ENCODE results near the gene EYS. TPM values are rescaled to one million over a fixed set of nuclear protein-coding genes. Genes with fewer than 3 reads are reported as not detected.

Gene EYS
- total RNA-seq, 1 experiment from 2014 or later: not detected

GRCh38 chr6:64516393-64516792 is 1190.6 kb downstream of the EYS start:
- Histone ChIP-seq H3K79me2 (ENCODE audit: insufficient read depth, low read length) (no peaks in the 10 kb centered on the region), H3K27me3 (ENCODE audit: insufficient read depth, low read length) (no peaks in the 10 kb centered on the region), H3K9me3 (ENCODE audit: control insufficient read depth in 1 of 2, insufficient read depth in 1 of 2, low read depth in 1 of 2, low read length in 2 of 2) (peaks cover 11 to 22% of the 10 kb centered on the region in 2 experiments; a peak in 2 of 4 replicates), H3K27ac (ENCODE audit: low read depth, low read length) (no peak overlapping the region), H2AFZ (ENCODE audit: low read depth, low read length, poor library complexity, severe bottlenecking) (no peak overlapping the region), H3K4me3 (replicated peaks in 1 of 2; ENCODE audit: low read depth in 1 of 2, low read length in 2 of 2) (no peak overlapping the region), H3K4me1 (ENCODE audit: control insufficient read depth in 1 of 2, insufficient read depth in 2 of 2, low read length in 2 of 2) (no peaks in the 10 kb centered on the region), H4K20me1 (ENCODE audit: insufficient read depth) (no peaks in the 10 kb centered on the region), H3K9ac (ENCODE audit: low read length) (no peak overlapping the region), H3K36me3 (ENCODE audit: control insufficient read depth in 1 of 2, insufficient read depth in 2 of 2, low read length in 2 of 2) (no peaks in the 10 kb centered on the region), H3K9me2 (ENCODE audit: insufficient read depth) (no peaks in the 10 kb centered on the region), H3K4me2 (ENCODE audit: low read length) (no peak overlapping the region)
- ChIA-PET CTCF (no interaction called here), POLR2A (no interaction called here), RAD21 (ENCODE audit: low non-redundant PET in 1 of 2, low total read pairs in 2 of 2, uncharacterized antibody in 2 of 2, unreplicated experiment in 2 of 2) (no interaction called here)
- TF ChIP-seq POLR2A (IDR thresholded peaks at IDR 0.05; ENCODE audit: borderline replicate concordance, extremely low read depth, insufficient read depth, insufficient read length) (no peak), EZH2 (IDR thresholded peaks at IDR 0.05) (no peak)
- DNase-seq (ENCODE audit: low read depth, low spot score): no peak
- intact Hi-C loops (cut with micrococcal nuclease): no loop called here
- no TSS peak for BruUV-seq (replicated peaks)
- ATAC-seq: no peak

GRCh38 chr6:64507661-64508060 is 1199.4 kb downstream of the EYS start:
- TF ChIP-seq EZH2 (IDR thresholded peaks at IDR 0.05) (no peak), SRF (IDR thresholded peaks at IDR 0.05; ENCODE audit: low read depth) (no peak), SIN3A (IDR thresholded peaks at IDR 0.05; ENCODE audit: low read depth) (no peak), ATF3 (IDR thresholded peaks at IDR 0.05) (no peak), TCF7L2 (IDR thresholded peaks at IDR 0.05; ENCODE audit: borderline replicate concordance, extremely low read depth, insufficient read depth, insufficient read length) (no peak), POLR2AphosphoS5 (IDR thresholded peaks at IDR 0.05; ENCODE audit: low read depth, low read length) (no peak), YY1 (IDR thresholded peaks at IDR 0.05; ENCODE audit: extremely low read depth, insufficient replicate concordance, low read depth, low read length) (no peak), EGR1 (IDR thresholded peaks at IDR 0.05; ENCODE audit: low read depth) (no peak), ZFX (IDR thresholded peaks at IDR 0.05) (no peak), CEBPB (IDR thresholded peaks at IDR 0.05; ENCODE audit: low read depth) (no peak), ZNF274 (IDR thresholded peaks at IDR 0.05; ENCODE audit: low read depth, low read length) (no peak), ELF1 (IDR thresholded peaks at IDR 0.05; ENCODE audit: borderline replicate concordance, low read depth) (no peak)
- TF ChIP-seq, protein P1, sequence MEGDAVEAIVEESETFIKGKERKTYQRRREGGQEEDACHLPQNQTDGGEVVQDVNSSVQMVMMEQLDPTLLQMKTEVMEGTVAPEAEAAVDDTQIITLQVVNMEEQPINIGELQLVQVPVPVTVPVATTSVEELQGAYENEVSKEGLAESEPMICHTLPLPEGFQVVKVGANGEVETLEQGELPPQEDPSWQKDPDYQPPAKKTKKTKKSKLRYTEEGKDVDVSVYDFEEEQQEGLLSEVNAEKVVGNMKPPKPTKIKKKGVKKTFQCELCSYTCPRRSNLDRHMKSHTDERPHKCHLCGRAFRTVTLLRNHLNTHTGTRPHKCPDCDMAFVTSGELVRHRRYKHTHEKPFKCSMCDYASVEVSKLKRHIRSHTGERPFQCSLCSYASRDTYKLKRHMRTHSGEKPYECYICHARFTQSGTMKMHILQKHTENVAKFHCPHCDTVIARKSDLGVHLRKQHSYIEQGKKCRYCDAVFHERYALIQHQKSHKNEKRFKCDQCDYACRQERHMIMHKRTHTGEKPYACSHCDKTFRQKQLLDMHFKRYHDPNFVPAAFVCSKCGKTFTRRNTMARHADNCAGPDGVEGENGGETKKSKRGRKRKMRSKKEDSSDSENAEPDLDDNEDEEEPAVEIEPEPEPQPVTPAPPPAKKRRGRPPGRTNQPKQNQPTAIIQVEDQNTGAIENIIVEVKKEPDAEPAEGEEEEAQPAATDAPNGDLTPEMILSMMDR (IDR thresholded peaks at IDR 0.05 in 2 of 3, conservative IDR thresholded peaks at IDR 0.05 in 1 of 3; ENCODE audit: borderline replicate concordance in 1 of 3, insufficient read depth in 1 of 3, low read depth in 2 of 3, low read length in 2 of 3): no peak
- TF ChIP-seq, protein P2, sequence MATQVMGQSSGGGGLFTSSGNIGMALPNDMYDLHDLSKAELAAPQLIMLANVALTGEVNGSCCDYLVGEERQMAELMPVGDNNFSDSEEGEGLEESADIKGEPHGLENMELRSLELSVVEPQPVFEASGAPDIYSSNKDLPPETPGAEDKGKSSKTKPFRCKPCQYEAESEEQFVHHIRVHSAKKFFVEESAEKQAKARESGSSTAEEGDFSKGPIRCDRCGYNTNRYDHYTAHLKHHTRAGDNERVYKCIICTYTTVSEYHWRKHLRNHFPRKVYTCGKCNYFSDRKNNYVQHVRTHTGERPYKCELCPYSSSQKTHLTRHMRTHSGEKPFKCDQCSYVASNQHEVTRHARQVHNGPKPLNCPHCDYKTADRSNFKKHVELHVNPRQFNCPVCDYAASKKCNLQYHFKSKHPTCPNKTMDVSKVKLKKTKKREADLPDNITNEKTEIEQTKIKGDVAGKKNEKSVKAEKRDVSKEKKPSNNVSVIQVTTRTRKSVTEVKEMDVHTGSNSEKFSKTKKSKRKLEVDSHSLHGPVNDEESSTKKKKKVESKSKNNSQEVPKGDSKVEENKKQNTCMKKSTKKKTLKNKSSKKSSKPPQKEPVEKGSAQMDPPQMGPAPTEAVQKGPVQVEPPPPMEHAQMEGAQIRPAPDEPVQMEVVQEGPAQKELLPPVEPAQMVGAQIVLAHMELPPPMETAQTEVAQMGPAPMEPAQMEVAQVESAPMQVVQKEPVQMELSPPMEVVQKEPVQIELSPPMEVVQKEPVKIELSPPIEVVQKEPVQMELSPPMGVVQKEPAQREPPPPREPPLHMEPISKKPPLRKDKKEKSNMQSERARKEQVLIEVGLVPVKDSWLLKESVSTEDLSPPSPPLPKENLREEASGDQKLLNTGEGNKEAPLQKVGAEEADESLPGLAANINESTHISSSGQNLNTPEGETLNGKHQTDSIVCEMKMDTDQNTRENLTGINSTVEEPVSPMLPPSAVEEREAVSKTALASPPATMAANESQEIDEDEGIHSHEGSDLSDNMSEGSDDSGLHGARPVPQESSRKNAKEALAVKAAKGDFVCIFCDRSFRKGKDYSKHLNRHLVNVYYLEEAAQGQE (IDR thresholded peaks at IDR 0.05; ENCODE audit: low read depth): no peak
- ATAC-seq (no peak), DNase-seq (ENCODE audit: low read depth, low spot score) (no peak)
- Histone ChIP-seq H3K4me1 (ENCODE audit: control insufficient read depth in 1 of 2, insufficient read depth in 2 of 2, low read length in 2 of 2) (no peaks in the 10 kb centered on the region), H3K79me2 (ENCODE audit: insufficient read depth, low read length) (no peaks in the 10 kb centered on the region), H3K9ac (ENCODE audit: low read length) (no peak overlapping the region), H3K9me3 (ENCODE audit: control insufficient read depth in 1 of 2, insufficient read depth in 1 of 2, low read depth in 1 of 2, low read length in 2 of 2) (peaks cover 5 to 7% of the 10 kb centered on the region in 2 experiments; a peak in 2 of 4 replicates), H3K27me3 (ENCODE audit: insufficient read depth, low read length) (no peaks in the 10 kb centered on the region), H4K20me1 (ENCODE audit: insufficient read depth) (no peaks in the 10 kb centered on the region), H3K9me2 (ENCODE audit: insufficient read depth) (no peaks in the 10 kb centered on the region), H3K27ac (ENCODE audit: low read depth, low read length) (no peak overlapping the region), H2AFZ (ENCODE audit: low read depth, low read length, poor library complexity, severe bottlenecking) (no peak overlapping the region), H3K4me3 (replicated peaks in 1 of 2; ENCODE audit: low read depth in 1 of 2, low read length in 2 of 2) (no peak overlapping the region), H3K4me2 (ENCODE audit: low read length) (no peak overlapping the region), H3K36me3 (ENCODE audit: control insufficient read depth in 1 of 2, insufficient read depth in 2 of 2, low read length in 2 of 2) (no peaks in the 10 kb centered on the region)
- ChIA-PET CTCF (no interaction called here), RAD21 (ENCODE audit: low non-redundant PET in 1 of 2, low total read pairs in 2 of 2, uncharacterized antibody in 2 of 2, unreplicated experiment in 2 of 2) (no interaction called here), POLR2A (no interaction called here)
- intact Hi-C loops (cut with micrococcal nuclease): no loop called here
- BruUV-seq (replicated peaks): no TSS peak
